ELF-1 (cell line): ENCODE results near the gene CELF2.

Source experiments
- DNase-seq: peaks from one replicate; pipeline ENCODE4 v3.0.0-alpha.2; 2016; ENCODE audit warnings: low read depth, low spot score

Gene CELF2

GRCh38 chr10:11297136-11297535 is 279.5 kb downstream of the CELF2 start:
- no peak for DNase-seq

DNA sequence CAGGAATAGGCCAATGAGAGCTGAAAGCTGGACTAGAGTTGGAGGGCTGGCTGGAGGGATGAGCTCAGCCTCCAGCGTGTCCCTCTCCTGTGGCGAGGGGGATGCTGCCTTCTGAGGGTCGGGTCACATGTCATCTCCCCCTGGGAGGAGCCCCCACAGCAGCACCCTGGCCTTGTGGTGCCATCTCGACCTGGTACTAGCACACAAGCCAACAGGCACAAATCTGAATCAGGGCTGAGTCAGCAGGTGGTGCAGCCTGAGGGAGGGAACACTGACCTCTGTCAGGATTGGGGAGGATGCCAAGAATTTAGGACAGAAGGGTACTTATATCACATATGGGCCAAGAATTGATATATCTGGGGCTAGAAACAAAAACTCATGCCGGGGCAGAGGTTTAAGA is 280.4 kb downstream of the CELF2 start:
- no peak for DNase-seq

DNA sequence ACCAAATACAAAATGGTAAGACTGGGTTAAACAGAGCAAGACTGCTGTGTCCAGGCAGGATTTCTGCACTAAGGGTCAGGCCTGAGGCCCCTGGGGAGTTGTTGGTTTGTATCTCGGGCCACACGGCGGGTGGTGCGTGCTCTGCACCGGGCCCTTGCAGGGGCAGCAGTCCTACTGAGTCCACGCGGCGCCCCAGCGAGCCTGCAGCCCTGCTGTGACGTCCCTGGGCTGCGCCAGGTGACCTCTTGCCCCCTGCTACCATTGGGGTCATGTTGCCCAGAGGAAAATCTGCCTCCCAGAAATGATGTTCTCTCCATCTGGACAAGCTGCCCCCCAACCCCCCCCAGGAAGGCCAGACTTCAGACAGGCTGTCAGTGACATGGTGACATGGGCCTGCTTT is 281.5 kb downstream of the CELF2 start:
- DNase-seq, result no peak

GRCh38 chr10:11300026-11300425 is 282.4 kb downstream of the CELF2 start:
- no peak for DNase-seq

DNA sequence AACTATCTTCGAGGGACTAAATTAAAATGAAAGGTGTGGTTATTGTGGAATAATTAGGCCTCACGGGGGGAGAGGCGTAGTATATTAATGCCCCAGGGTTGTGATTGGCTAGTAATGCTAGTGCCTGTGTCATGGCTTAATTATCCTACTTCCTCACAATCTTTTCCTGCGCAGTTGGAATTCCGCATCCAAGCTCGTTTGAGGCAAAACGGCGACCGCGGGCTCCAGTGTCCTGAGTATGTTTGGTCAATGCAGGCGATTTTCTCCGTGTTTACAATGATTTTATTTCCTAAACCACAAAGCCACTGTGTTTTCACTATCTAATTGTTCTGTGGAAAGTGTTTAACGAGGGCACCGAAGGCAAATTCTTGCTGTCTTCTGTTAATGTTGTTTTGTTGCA is 282.9 kb downstream of the CELF2 start:
- no peak for DNase-seq

DNA sequence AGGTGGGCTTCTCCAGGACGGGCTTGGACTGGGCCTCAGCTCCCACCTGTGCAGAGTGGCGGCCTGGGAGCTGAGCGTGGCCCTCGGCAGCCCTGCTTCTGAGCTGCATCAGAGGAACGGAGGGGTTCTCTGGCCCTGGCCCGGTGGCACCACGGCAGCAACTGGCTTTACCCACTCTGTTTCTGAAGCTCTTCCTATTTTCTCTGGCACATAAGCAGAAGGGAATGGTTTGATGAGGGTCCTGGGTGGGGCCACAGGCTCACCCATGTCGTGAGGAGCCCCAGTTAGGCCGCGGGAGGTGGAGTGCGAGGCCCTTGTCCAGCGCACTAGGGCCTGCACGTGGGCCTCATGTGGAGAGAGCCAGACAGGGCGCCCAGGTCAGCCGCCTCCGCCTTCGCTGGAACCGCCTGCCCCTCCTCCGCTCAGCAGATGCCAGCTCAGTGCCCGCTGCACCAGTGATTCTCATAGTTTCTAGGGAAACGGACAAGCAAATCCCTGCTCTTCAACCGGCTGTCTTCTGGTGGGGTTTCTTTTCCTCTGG is 284.0 kb downstream of the CELF2 start:
- no peak for DNase-seq

DNA sequence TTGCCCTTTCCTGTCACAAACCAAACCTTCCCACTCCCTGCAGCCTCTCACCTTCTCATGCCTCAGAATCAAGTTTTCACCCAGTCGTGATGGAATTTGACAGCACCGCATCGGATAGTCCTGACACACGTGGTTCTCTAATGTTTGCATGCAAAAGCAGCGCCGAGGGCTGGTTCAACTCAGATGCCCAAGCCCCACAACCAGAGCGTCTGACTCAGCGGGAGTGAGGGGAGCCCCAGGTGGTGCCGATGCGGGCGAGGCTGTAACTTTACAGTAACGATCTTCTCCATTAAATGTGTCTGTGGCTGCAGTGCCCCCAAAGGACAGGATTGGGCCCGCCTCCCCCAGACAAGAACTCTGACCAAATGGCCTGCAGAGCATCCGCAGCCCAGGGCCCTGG is 284.5 kb downstream of the CELF2 start:
- no peak for DNase-seq

- no peak for DNase-seq
Measured at GRCh38 chr10:11303361-11304170, 285.9 kb downstream of the CELF2 start.

GRCh38 chr10:11304906-11305585 is 287.4 kb downstream of the CELF2 start:
- DNase-seq, result no peak

- no peak for DNase-seq
Measured at GRCh38 chr10:11305825-11306593, 288.3 kb downstream of the CELF2 start.

- no peak for DNase-seq
Measured at GRCh38 chr10:11307004-11307403, 289.3 kb downstream of the CELF2 start.

DNA sequence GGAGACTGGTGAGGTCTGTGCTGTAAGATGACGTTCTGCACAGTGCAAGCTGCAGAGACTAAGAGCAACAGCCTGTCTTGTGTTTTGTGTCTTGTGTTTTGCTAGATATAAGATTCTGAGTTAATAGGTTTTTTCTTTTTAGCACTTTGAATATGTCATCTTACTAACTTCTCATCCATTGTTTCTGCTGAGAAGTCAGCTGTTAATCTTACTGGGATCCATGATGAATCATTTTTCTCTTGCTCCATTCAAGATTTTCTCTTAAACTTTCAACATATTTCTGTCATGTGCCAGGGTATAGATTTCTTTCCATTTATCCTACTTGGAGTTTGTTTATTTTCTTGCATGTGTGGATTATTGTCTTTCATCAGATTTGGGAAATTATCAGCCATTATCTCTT is 290.3 kb downstream of the CELF2 start:
- no peak for DNase-seq

DNA sequence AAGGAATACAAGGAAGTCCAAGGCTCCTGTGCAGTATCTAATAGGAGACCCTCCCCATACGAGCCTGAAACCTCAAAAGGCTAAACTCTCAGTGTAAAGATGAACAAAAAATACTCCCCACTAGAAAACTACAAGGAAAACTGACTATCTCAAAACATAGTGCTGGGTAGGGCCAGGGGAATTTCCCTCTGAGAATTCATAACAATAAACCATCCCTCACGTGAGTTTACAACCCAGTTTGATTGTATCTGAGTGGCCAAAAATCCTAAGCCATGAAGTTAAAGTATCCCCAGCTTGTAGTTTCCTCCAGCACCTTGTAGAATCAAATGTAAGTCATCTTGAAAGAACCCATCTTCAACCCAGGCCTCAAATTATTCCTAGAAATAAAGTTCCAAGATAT is 293.4 kb downstream of the CELF2 start:
- DNase-seq, result no peak

DNA sequence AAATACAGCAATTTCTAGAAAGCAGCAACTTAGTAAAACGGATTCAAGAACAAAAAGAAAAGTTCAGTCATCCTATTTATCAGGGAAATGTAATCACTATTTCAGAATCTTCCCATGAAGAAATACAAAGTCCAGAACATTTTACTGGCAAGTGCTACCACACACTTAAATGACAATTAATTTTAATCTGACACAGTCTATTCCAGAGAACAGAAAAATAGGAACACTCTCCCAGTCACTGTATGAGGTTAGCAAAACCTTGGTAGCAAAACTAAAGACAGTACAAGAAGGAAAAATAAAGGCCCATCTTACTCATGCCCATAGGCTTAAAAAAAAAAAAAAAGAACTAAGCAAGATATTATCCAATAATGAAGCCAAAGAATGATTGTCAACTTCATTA is 295.8 kb downstream of the CELF2 start:
- DNase-seq, result no peak

GRCh38 chr10:11317936-11318670 is 300.4 kb downstream of the CELF2 start:
- no peak for DNase-seq

DNA sequence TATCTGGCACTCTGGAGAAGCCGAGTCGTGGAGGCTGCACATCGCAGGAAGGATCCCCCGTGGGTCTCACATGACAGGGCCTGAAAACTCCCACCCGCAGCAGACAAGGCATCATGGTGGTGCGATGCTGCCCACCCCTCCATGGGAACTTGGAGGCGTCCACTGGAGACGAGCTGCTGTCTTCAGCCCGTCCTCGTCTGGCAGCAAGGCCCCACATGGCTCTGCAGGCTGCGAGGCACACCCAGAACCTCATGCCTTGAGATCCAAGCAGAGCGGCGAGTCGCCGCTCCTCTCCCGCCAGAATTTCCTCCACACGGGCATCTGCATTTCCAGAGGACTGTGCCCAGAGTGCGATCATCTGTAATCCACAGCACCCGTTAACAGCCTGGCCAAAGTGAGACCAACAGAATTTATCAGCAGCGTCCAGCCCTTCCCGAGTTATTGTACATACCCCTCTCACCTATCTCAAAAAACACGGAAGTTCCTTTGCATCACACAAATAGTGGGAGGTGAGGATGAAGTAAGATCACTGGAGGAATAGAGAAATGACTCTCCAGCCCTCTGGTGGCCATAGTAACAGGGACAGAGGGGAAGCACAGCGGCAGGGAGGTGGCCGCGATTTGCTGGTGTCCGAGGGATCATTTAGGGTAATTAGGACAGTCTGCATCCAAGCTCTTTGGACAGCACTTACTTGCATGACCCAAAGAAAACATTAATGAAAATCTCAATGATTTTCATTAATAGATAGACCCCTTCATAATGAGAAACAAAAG is 301.3 kb downstream of the CELF2 start:
- no peak for DNase-seq

GRCh38 chr10:11319990-11320602 is 302.4 kb downstream of the CELF2 start:
- DNase-seq, result no peak

DNA sequence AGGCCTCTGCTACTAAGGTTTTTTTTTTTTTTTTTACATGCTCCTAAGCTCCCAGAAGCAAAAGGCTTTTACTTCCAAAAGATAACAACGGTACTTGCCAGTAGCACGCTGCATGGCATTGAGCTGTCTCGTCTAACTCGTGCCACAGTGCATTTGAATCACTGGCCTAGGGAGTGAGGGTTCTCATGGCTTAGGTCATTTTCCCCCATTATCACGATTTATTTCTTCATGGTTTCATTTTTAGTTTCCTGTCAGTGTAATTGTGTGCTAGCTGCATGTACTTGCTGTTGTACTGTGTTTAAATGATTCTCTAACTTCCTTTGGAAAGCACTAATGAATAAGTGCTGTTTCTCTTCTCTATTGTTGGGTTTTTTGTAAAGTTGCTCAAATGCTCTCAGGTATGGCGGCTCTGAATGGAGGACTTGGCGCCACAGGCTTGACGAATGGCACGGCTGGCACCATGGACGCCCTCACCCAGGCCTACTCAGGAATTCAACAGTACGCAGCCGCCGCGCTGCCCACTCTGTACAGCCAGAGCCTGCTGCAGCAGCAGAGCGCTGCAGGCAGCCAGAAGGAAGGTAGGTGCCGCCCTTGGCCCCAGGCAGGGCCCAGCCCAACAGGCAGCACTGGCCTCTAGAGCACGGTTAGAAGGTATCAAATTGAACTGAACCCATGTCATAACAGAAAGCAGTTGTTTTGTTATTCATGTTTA is 303.3 kb downstream of the CELF2 start:
- no peak for DNase-seq

DNA sequence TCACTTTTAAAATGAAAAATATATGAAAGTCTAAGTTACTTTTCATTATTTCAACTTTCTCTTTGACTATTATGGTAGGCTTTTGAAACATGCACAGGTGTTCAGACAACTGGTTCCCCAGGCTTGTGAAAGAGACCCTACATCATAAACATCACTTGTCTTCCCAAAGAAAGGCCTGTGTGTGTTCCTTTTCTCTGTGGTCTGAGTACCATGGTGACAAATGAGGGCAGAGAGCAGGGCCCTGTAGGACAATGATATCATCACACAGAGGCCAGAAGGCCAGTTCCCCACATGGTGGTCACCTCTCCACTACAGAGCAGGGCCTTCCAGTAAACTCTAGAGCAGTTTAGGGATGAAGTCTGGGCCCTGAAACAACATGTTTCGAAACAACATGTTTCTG is 305.0 kb downstream of the CELF2 start:
- DNase-seq, result no peak
